Memory B cell (primary cell): Measurements from ENCODE around the gene PRPF4.
"Not testable (repeated sequence)": the region's sequence is repeated elsewhere in the genome, so short reads cannot be mapped to it uniquely, and the experiment has no call there.

ENCODE experiments used
- ATAC-seq: fragments of 150-1000 bp; cut with Tn5 transposase; 2 replicates; pipeline ENCODE4 v1.10.0; 2021; ENCODE audit warnings: low read depth, mild to moderate bottlenecking, moderate library complexity
- DNase-seq, 2 donors: peaks; one replicate each; pipeline ENCODE4 v3.0.0; 2022; ENCODE audit warnings: low spot score in 2 of 2
- H3K27ac Mint-ChIP-seq: one replicate; pipeline ENCODE4 v1.8.0; 2022; ENCODE audit warnings: mild to moderate bottlenecking, moderate library complexity, mixed read lengths
- H3K27me3 Mint-ChIP-seq: one replicate; pipeline ENCODE4 v1.8.0; 2022; ENCODE audit warnings: mixed read lengths
- H3K36me3 Mint-ChIP-seq: one replicate; pipeline ENCODE4 v1.8.0; 2022; ENCODE audit warnings: mild to moderate bottlenecking, mixed read lengths
- H3K4me1 Mint-ChIP-seq: one replicate; pipeline ENCODE4 v1.8.0; 2022; ENCODE audit warnings: mixed read lengths
- H3K4me3 Mint-ChIP-seq: one replicate; pipeline ENCODE4 v1.8.0; 2022; ENCODE audit warnings: mild to moderate bottlenecking, moderate library complexity, mixed read lengths
- H3K9me3 Mint-ChIP-seq: one replicate; pipeline ENCODE4 v1.8.0; 2022; ENCODE audit warnings: mixed read lengths

The PRPF4 gene

DNA sequence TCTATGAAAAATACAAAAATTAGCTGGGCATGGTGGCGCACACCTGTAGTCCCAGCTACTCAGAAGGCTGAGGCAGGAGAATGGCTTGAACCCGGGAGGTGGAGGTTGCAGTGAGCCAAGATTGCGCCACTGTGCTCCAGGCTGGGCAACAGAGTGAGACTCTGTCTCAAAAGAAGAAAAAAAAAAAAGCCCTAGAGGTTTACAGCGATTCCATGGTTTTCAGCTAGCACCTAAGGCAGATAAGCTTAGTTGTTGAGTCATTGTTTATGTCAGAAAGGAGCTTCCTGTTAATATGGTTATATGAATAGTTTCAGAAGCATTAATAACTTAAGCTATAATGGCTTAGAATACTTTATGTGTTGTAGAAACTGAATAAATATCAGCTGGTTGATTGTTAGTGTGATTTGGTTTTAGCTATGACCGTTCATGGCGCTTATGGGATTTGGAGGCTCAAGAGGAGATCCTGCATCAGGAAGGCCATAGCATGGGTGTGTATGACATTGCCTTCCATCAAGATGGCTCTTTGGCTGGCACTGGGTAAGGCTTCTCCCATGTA lies 14.7 kb downstream of the PRPF4 start:
- Mint-ChIP-seq H3K4me3 (no peak overlapping the region), H3K9me3 (no peaks in the 10 kb centered on the region), H3K4me1 (no peaks in the 10 kb centered on the region), H3K27me3 (no peaks in the 10 kb centered on the region), H3K27ac (no peak overlapping the region), H3K36me3 (peaks cover 30% of the 10 kb centered on the region)
- DNase-seq (no peak), ATAC-seq (no peak)

GRCh38 chr9:113293285-113293878 lies 17.9 kb downstream of the PRPF4 start:
- peaks cover 22% of the 10 kb centered on the region for H3K36me3 Mint-ChIP-seq
- DNase-seq (no peak), ATAC-seq (no peak)
- H3K27ac Mint-ChIP-seq: no peak overlapping the region
- H3K4me3 Mint-ChIP-seq: no peak overlapping the region
- peaks cover 10% of the 10 kb centered on the region for H3K4me1 Mint-ChIP-seq
- no peaks in the 10 kb centered on the region for H3K27me3 Mint-ChIP-seq
- no peaks in the 10 kb centered on the region for H3K9me3 Mint-ChIP-seq

- not testable (repeated sequence) for H3K9me3 Mint-ChIP-seq, H3K36me3 Mint-ChIP-seq, H3K4me1 Mint-ChIP-seq, H3K27ac Mint-ChIP-seq, H3K27me3 Mint-ChIP-seq, H3K4me3 Mint-ChIP-seq, DNase-seq, ATAC-seq
These were observed 20.8 kb downstream of the PRPF4 start for GRCh38 chr9:113296247-113296646.

DNA sequence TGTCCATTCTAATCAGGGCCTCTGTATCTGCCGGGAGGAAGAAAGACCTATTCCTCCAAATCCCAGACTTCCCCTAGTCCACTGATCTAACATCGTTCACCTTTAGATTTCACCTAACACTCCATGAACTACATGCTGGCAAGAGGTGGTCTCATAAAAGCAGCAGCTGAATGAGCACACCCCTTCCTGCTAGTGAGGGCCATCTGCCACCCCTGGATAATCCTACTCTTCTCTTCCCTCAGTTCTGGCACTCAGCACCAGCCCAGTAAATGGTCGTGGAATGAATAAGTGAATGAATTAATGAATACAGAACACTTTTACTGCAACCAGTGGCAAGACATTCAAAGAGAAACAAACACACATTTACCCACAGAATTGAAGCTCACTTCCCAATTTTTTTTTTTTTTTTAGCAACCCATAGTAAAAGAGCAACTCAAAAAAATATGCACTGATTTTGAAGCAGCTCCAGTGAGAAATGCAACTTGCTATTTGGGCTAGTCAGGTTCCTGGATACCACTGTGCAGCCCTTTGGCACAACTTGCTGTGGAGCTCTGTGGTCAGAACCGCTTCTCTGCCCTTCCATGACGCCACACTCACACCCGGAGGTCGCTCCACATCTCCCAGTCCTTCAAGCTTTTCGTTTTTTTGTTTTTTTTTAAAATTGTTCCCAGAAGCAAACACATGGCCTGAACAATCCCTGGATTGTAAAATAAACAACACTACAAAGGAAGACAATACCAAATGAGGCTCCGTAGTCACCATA lies 21.5 kb downstream of the PRPF4 start:
- Mint-ChIP-seq H3K4me3 (peak overlapping the region; percentile 44), H3K27ac (peak overlapping the region; percentile 33), H3K4me1 (peaks cover 10% of the 10 kb centered on the region), H3K36me3 (peaks cover 2% of the 10 kb centered on the region), H3K9me3 (no peaks in the 10 kb centered on the region), H3K27me3 (peaks cover 5% of the 10 kb centered on the region)
- no peak for DNase-seq
- peak; percentile 64 for ATAC-seq

DNA sequence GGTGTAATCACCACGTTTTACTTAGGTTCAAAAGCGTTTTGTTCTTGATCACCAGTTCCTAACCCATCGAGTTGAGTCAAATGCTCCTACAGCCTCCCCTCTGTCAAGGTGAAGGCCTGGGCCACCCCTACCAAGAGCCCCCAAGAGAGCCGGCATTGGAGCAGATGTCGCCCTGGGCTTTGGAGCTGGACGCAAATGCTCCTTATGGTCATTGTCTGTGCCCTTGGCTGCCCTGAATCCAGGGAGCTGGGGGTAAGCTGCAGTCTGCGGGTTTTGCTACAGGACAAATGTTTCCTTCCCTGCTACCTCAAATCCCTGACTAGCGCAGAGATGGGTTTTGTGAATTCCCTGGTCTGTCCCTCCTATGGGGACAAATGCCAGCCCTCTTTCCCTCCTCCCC lies 22.9 kb downstream of the PRPF4 start:
- Mint-ChIP-seq H3K36me3 (no peaks in the 10 kb centered on the region), H3K4me1 (peaks cover 14% of the 10 kb centered on the region), H3K27me3 (peaks cover 9% of the 10 kb centered on the region), H3K9me3 (no peaks in the 10 kb centered on the region), H3K27ac (no peak overlapping the region), H3K4me3 (no peak overlapping the region)
- ATAC-seq (no peak), DNase-seq (no peak)

GRCh38 chr9:113298924-113299770 lies 23.7 kb downstream of the PRPF4 start:
- no peak overlapping the region for H3K4me3 Mint-ChIP-seq
- H3K36me3 Mint-ChIP-seq: no peaks in the 10 kb centered on the region
- no peak overlapping the region for H3K27ac Mint-ChIP-seq
- H3K4me1 Mint-ChIP-seq: peaks cover 14% of the 10 kb centered on the region
- peaks cover 10% of the 10 kb centered on the region for H3K27me3 Mint-ChIP-seq
- ATAC-seq (no peak), DNase-seq (no peak)
- H3K9me3 Mint-ChIP-seq: no peaks in the 10 kb centered on the region

- Mint-ChIP-seq H3K36me3 (no peaks in the 10 kb centered on the region), H3K9me3 (no peaks in the 10 kb centered on the region), H3K4me1 (peaks cover 14% of the 10 kb centered on the region), H3K27ac (no peak overlapping the region), H3K27me3 (peaks cover 11% of the 10 kb centered on the region), H3K4me3 (no peak overlapping the region)
- DNase-seq (no peak), ATAC-seq (no peak)
These were observed 24.4 kb downstream of the PRPF4 start for GRCh38 chr9:113299800-113300292.

DNA sequence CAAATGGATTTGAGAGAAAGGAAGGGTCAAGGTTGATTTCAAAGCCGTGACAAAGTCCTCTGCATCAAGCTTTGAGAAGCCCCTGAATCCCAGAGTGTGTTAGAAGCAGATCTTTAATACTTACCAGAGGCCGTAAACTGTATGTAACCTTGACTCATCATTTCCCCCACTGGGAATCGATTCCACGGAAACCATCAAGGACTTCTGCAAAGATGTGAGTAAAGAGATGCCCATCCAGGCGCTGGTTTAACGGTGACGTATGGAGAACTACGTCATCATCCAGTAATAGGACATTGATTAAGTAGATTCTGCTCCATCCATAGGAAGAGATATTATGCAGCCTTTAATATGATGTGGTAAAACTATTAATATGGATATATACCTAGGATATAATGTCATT lies 26.1 kb downstream of the PRPF4 start:
- peaks cover 14% of the 10 kb centered on the region for H3K4me1 Mint-ChIP-seq
- no peak overlapping the region for H3K4me3 Mint-ChIP-seq
- ATAC-seq (no peak), DNase-seq (no peak)
- H3K27ac Mint-ChIP-seq: no peak overlapping the region
- no peaks in the 10 kb centered on the region for H3K36me3 Mint-ChIP-seq
- H3K9me3 Mint-ChIP-seq: no peaks in the 10 kb centered on the region
- H3K27me3 Mint-ChIP-seq: peaks cover 15% of the 10 kb centered on the region

DNA sequence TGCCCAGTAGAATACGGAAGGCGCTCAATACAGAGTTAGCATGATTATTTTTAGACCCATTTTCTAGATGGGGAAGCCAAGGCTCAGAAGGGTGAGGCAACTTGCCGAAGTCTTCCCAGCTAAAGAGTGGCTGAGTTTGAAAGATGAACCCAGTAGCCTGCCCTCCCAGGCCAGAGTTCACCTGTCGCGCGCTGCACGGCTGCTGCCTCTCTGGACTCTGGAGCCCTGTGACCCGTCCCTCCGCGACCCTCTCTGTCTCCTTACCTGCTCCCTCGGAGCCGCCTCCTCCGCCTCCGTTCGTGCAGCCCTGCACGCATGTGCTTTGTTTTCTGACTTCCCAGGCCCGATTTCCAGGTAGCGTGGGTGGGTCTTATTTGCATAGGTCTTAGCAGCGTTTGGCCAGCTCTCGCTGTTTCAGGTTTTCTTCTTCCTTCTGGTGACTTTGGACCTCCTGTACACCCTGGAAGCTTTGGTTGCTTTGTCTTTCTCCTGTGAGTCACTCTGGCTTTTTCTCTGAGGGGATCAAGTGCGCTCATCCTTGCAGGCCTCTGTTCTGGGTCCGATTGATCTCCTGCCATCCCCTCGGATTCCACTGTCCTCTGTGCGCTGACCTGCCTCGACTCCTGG lies 27.4 kb downstream of the PRPF4 start, which contains the start of gene RNF183:
Gene RNF183 (minus strand): TSS at position 585 of the 627 bp plus-strand sequence. CDS start 5,192 bp downstream, outside the sequence.
- Mint-ChIP-seq H3K27ac (no peak within 1 kb of the TSS), H3K4me3 (no peak within 1 kb of the TSS), H3K4me1 (peaks cover 4% of the 10 kb centered on the region)

GRCh38 chr9:113306566-113306965 lies 31.1 kb downstream of the PRPF4 start:
- Mint-ChIP-seq H3K27me3 (peaks cover 12% of the 10 kb centered on the region), H3K36me3 (no peaks in the 10 kb centered on the region), H3K27ac (no peak overlapping the region), H3K4me3 (no peak overlapping the region), H3K4me1 (peaks cover 4% of the 10 kb centered on the region), H3K9me3 (no peaks in the 10 kb centered on the region)
- no peak for ATAC-seq
- DNase-seq: no peak

More for the DNA sequence above, 27.4 kb downstream of the PRPF4 start, which contains the start of gene RNF183:
- Mint-ChIP-seq H3K9me3 (no peaks in the 10 kb centered on the region), H3K27me3 (peaks cover 16% of the 10 kb centered on the region), H3K36me3 (no peaks in the 10 kb centered on the region)
- ATAC-seq (no peak), DNase-seq (no peak)

DNA sequence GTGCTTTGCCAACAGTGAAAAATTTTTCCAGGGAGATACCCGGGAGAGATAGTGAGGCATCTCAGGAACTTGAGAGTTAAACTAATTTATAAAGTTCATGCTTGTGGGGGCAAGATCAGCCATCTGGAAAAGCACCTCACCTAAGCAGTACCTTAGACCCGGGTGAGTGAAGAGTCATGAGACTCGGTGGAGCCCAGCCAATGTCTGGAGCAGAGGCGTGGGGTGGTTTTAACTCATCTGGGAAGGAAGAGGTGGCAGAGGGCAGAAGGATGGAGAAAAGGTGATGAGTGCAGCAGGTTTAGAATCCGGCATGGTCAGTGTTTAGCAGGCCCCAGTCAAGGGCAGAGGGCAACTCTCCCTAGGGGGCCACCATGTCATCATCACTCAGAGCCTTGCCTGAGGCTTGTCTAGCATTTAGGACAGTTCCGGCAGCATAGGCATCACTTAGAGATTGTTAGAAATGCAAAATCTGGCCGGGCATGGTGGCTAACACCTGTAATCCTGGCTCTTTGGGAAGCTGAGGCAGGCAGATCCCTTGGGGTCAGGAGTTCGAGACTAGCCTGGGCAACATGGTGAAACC lies 32.0 kb downstream of the PRPF4 start:
- H3K27ac Mint-ChIP-seq: no peak overlapping the region
- ATAC-seq: no peak
- H3K36me3 Mint-ChIP-seq: no peaks in the 10 kb centered on the region
- DNase-seq: no peak
- H3K4me1 Mint-ChIP-seq: peaks cover 4% of the 10 kb centered on the region
- H3K9me3 Mint-ChIP-seq: no peaks in the 10 kb centered on the region
- no peak overlapping the region for H3K4me3 Mint-ChIP-seq
- H3K27me3 Mint-ChIP-seq: peaks cover 10% of the 10 kb centered on the region

- peak in 1 of 2 donors; percentile 5 for DNase-seq
- no peak overlapping the region for H3K4me3 Mint-ChIP-seq
- H3K36me3 Mint-ChIP-seq: no peaks in the 10 kb centered on the region
- peaks cover 7% of the 10 kb centered on the region for H3K27me3 Mint-ChIP-seq
- peak; percentile 53 for ATAC-seq
- H3K4me1 Mint-ChIP-seq: no peaks in the 10 kb centered on the region
- H3K9me3 Mint-ChIP-seq: no peaks in the 10 kb centered on the region
- H3K27ac Mint-ChIP-seq: no peak overlapping the region
These were observed 33.9 kb downstream of the PRPF4 start for GRCh38 chr9:113309204-113309813.

- no peak for ATAC-seq
- H3K27me3 Mint-ChIP-seq: peaks cover 4% of the 10 kb centered on the region
- H3K4me1 Mint-ChIP-seq: no peaks in the 10 kb centered on the region
- no peak overlapping the region for H3K27ac Mint-ChIP-seq
- H3K4me3 Mint-ChIP-seq: no peak overlapping the region
- no peaks in the 10 kb centered on the region for H3K36me3 Mint-ChIP-seq
- H3K9me3 Mint-ChIP-seq: no peaks in the 10 kb centered on the region
- no peak for DNase-seq
These were observed 35.1 kb downstream of the PRPF4 start for GRCh38 chr9:113310538-113310937.
